Activated naive CD8-positive, alpha-beta T cell treated with anti-CD3 and anti-CD28 coated beads, Interleukin-2, amount 50 U/mL, for 24 hours (primary cell): ENCODE measurements around the gene MRPS26.

ENCODE experiments used
- ATAC-seq: fragments of 150-1000 bp; cut with Tn5 transposase; one replicate; pipeline ENCODE4 v1.10.0; 2021
- DNase-seq: peaks from one replicate; pipeline ENCODE4 v3.0.0; 2021
- H3K27ac Mint-ChIP-seq: one replicate; pipeline ENCODE4 v1.8.0; 2021; ENCODE audit warnings: mild to moderate bottlenecking, mixed read lengths
- H3K27me3 Mint-ChIP-seq: one replicate; pipeline ENCODE4 v1.8.0; 2021; ENCODE audit warnings: mixed read lengths
- H3K36me3 Mint-ChIP-seq: one replicate; pipeline ENCODE4 v1.8.0; 2021; ENCODE audit warnings: low read depth, mixed read lengths
- H3K4me1 Mint-ChIP-seq: one replicate; pipeline ENCODE4 v1.8.0; 2021; ENCODE audit warnings: mixed read lengths
- H3K4me3 Mint-ChIP-seq: one replicate; pipeline ENCODE4 v1.8.0; 2021; ENCODE audit warnings: mild to moderate bottlenecking, moderate library complexity, mixed read lengths
- H3K9me3 Mint-ChIP-seq: one replicate; pipeline ENCODE4 v1.8.0; 2021; ENCODE audit warnings: mixed read lengths

Gene MRPS26

DNA sequence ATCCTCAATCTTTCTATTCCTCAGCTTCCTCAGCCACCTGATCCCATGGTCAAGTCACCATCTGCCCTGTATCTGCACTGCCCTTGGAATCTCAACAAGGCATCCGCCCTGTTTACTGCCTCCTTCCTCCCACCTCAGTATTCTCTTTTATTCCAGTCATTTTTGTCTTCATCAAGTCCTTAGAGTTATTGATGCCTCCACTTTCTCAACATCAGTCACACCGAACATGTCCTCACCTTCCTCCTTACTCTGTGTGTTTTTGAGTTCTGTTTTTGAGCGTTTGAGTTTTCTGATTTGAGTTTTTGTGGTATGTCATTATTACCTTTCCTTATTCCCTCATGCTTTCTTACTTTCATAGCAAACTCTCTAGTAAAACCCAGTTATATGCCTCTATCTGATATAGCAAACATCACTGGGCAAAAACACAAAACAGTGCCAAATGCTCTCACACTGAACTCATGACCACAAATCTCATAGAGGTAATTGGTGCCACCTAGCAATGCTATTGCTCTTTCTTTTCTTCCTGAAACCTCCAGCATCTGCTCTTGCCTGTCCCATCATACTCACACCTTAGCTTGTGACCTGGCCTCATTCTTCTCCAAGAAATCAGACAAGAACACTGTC is 14.2 kb upstream of the MRPS26 start:
- ATAC-seq = no peak
- H3K36me3 Mint-ChIP-seq = peaks cover 21% of the 10 kb centered on the region
- no peaks in the 10 kb centered on the region for H3K4me1 Mint-ChIP-seq
- no peak overlapping the region for H3K4me3 Mint-ChIP-seq
- no peak overlapping the region for H3K27ac Mint-ChIP-seq
- no peak for DNase-seq
- no peaks in the 10 kb centered on the region for H3K9me3 Mint-ChIP-seq
- H3K27me3 Mint-ChIP-seq = no peaks in the 10 kb centered on the region

DNA sequence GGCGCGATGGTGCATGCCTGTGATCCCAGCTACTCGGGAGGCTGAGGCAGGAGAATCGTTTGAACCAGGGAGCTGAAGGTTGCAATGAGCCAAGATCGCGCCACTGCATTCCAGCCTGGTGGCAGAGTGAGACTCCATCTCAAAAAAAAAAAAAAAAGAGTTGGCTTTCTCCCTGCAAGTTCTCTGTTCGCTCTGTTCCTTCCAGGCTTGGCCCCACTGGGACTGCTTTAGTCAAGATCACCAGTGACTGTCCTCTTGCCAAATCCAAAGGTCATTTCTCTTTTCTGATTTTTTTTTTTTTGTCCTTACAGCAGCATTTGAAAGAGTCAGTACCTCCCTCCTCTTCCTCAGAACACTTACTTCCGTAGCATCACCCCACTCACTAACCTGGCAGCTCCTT is 13.2 kb upstream of the MRPS26 start:
- H3K4me3 Mint-ChIP-seq = no peak overlapping the region
- no peak for ATAC-seq
- no peaks in the 10 kb centered on the region for H3K9me3 Mint-ChIP-seq
- no peak for DNase-seq
- H3K27ac Mint-ChIP-seq = no peak overlapping the region
- H3K4me1 Mint-ChIP-seq = no peaks in the 10 kb centered on the region
- no peaks in the 10 kb centered on the region for H3K27me3 Mint-ChIP-seq
- peaks cover 16% of the 10 kb centered on the region for H3K36me3 Mint-ChIP-seq

DNA sequence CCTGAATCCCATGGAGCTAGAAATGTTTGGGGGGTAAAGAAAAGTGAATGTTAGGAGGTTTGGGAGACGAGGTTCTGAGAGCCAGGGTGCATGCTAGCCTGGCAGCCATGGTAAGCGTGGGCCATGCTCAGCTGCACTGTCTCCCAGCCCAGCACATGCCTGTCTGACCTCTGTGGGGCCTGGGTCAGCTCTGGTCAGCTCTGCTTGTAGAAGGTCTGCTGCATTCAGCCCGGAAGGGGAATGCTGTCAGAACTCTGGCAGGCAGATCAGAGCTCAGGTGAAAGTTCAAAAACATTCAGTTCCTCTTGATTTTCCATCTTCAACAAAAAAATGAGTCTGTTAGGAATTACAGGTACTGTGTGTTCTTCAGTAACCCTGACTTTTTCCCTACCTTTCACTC is 8.2 kb upstream of the MRPS26 start:
- no peak for DNase-seq
- Mint-ChIP-seq H3K4me3 (no peak overlapping the region), H3K4me1 (no peaks in the 10 kb centered on the region), H3K9me3 (no peaks in the 10 kb centered on the region), H3K36me3 (peaks cover 13% of the 10 kb centered on the region), H3K27ac (no peak overlapping the region), H3K27me3 (no peaks in the 10 kb centered on the region)
- no peak for ATAC-seq

DNA sequence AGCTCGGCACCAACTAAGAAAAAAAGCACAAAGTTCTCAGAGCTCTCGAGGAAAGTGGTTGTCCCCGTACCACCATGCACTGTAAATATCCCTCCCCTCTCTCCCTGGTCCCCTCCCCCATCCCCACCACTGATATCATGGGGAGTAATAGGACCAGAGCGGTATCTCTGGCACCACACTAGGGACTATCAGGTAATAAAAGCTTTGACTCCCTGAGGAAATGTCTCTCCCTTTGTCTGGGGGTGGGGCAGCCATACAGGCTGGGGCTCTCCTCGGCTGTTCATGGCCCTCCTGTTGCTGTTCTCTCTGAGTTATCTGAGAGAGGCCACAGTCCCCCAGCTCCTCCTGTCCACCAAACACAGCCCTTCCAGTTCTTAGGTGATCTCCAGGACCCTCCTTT is 7.4 kb upstream of the MRPS26 start:
- peaks cover 13% of the 10 kb centered on the region for H3K36me3 Mint-ChIP-seq
- H3K4me3 Mint-ChIP-seq = no peak overlapping the region
- DNase-seq = no peak
- no peaks in the 10 kb centered on the region for H3K4me1 Mint-ChIP-seq
- no peaks in the 10 kb centered on the region for H3K9me3 Mint-ChIP-seq
- H3K27ac Mint-ChIP-seq = no peak overlapping the region
- H3K27me3 Mint-ChIP-seq = no peaks in the 10 kb centered on the region
- no peak for ATAC-seq

DNA sequence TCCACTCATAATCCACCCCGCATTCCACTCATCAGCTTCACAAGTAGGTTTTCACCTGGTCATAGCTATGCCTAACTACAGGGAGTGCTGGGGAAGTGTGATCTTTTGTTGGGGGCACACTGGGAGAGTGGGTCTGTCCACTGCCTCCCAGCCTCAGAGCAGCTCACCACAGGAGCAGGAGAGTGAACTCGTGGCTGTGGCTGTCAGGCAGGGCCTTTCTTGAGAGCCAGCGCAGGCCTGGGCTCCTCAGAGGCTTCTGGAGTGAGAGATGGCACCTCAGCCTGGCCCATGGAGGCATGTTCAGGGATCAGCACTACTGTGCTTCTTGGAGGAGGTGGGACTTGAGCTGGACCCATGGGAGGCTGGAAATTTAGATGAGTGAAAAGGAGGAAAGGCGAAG is 6.4 kb upstream of the MRPS26 start:
- H3K4me3 Mint-ChIP-seq = no peak overlapping the region
- no peak for DNase-seq
- no peak overlapping the region for H3K27ac Mint-ChIP-seq
- no peaks in the 10 kb centered on the region for H3K27me3 Mint-ChIP-seq
- H3K36me3 Mint-ChIP-seq = peaks cover 13% of the 10 kb centered on the region
- H3K9me3 Mint-ChIP-seq = no peaks in the 10 kb centered on the region
- H3K4me1 Mint-ChIP-seq = no peaks in the 10 kb centered on the region
- no peak for ATAC-seq

DNA sequence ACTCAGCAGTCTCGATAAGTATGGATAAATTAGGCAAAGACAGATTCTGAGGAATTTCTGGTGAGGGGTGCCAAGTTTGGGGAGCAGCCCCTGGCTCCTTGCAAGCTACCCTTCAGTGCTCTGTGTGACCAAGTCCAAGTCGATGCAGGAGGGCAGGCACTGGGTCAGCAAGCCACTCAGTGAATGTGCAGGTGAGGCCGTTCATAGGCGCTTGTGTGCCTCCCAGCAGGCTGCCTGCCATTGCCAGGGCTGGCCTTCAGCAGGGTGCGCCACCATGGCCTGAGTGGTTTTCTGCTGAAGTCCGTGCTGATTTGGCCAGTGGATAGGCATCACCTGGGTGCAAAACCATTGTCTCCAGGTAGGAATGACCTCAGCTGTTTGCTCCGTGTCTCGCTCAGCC is 5.8 kb upstream of the MRPS26 start:
- no peak for ATAC-seq
- peaks cover 10% of the 10 kb centered on the region for H3K36me3 Mint-ChIP-seq

DNA sequence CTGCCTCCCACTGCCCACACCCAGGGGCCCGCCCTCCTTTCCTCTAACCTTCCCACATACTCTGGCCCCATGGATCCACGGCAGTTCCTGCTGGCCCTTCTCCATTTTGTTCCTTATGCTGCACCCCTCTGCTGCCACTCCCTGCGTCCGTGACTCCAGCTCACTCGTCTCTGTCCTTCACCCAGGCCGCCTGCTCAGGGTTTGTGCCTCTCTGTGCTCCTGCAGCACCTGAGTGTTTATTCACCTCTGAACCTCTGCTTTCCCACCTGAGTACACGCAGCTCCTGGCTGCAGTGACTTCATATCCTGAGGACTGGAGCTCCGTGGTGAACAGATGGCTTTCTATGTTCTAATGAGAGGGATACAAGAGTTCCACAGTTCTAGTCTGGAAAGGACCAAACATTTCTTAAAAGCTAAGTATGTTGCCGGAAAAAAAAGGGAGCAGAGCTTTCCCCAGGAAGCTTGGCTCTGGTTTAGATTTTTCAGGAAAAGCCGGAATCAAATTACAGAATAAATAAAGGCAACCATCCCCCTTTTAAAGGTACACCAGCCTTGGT is 3.9 kb upstream of the MRPS26 start:
- peaks cover 10% of the 10 kb centered on the region for H3K4me1 Mint-ChIP-seq
- no peak overlapping the region for H3K4me3 Mint-ChIP-seq
- peaks cover 10% of the 10 kb centered on the region for H3K36me3 Mint-ChIP-seq
- DNase-seq (no peak), ATAC-seq (no peak)
- H3K27me3 Mint-ChIP-seq = no peaks in the 10 kb centered on the region
- peak overlapping the region; percentile 15 for H3K27ac Mint-ChIP-seq
- H3K9me3 Mint-ChIP-seq = no peaks in the 10 kb centered on the region

More for the DNA sequence above, 5.8 kb upstream of the MRPS26 start:
- H3K27ac Mint-ChIP-seq = peak overlapping the region; percentile 4
- H3K4me1 Mint-ChIP-seq = peaks cover 3% of the 10 kb centered on the region
- H3K4me3 Mint-ChIP-seq = no peak overlapping the region
- no peaks in the 10 kb centered on the region for H3K9me3 Mint-ChIP-seq
- no peaks in the 10 kb centered on the region for H3K27me3 Mint-ChIP-seq
- no peak for DNase-seq

DNA sequence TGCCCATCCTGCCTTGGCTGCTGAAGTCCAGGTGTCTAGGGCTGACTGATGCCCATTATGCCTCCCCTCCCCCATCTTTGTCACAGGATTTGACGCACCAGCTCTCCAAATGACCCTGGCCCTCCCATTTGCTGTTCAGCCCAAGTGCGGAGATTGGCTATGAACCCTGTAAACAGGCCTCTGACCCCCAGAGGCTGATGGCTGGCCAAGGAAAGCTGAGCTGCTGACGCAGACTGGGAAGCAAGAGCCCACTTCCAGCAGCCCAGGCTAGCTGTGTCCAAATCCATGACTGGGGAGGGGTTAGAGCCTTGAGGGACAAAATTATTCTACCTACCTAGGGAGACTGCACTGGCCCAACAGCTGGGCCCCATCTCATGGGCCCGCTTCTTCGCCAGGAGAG is 3.2 kb upstream of the MRPS26 start:
- Mint-ChIP-seq H3K27me3 (no peaks in the 10 kb centered on the region), H3K4me1 (peaks cover 12% of the 10 kb centered on the region), H3K9me3 (no peaks in the 10 kb centered on the region), H3K36me3 (peaks cover 15% of the 10 kb centered on the region), H3K4me3 (no peak overlapping the region), H3K27ac (no peak overlapping the region)
- DNase-seq (no peak), ATAC-seq (no peak)

DNA sequence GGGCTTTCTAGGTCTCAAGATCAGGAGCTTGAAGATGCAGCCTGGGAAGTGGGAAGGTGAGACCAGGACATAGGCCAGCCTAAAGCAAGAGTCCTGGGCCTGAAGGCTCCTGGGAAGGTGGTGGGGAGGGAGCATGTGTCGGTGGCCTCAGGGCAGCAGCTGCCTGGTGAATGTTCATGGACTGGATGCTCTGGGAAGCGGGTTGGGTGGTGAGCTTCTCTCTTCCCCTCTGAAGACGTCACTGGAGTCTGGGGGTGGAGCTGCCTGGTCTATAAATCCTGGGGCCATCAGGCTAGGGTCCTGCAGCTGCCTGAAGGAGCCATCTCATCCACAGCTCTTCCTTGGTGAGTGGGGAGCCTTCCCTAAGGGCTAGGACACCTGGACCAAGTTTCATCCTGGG is 2.5 kb upstream of the MRPS26 start, which contains the start of gene GNRH2:
Gene GNRH2 (plus strand): TSS at position 301 of the 400 bp plus-strand sequence. CDS start 793 bp downstream, outside the sequence.
- H3K4me3 Mint-ChIP-seq = no peak within 1 kb of the TSS
- no peaks in the 10 kb centered on the region for H3K9me3 Mint-ChIP-seq
- DNase-seq (no peak), ATAC-seq (no peak)
- no peak within 1 kb of the TSS for H3K27ac Mint-ChIP-seq
- peaks cover 16% of the 10 kb centered on the region for H3K36me3 Mint-ChIP-seq
- H3K4me1 Mint-ChIP-seq = peaks cover 15% of the 10 kb centered on the region
- H3K27me3 Mint-ChIP-seq = no peaks in the 10 kb centered on the region

DNA sequence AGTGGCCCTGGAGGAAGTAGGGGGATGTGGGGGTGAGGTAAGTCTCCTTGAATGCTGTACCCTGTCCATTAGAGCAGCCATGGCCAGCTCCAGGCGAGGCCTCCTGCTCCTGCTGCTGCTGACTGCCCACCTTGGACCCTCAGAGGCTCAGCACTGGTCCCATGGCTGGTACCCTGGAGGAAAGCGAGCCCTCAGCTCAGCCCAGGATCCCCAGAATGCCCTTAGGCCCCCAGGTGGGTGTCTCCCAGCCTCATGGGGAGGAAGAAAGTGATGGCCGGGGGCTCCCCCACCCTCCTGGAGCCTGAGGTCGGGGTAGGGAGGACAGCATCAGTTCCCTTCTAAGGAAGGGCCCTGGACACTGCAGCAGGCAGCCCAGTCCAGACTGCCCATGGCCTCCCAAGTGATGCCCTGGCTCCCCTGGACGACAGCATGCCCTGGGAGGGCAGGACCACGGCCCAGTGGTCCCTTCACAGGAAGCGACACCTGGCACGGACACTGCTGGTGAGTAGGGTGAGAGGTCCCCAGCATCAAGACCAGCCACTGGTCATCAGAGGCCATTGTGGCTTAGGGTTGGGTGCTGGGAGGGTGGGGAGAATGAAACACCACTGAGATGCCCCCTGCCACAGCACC is 1.4 kb upstream of the MRPS26 start:
- ATAC-seq (no peak), DNase-seq (no peak)
- peaks cover 18% of the 10 kb centered on the region for H3K36me3 Mint-ChIP-seq
- H3K4me1 Mint-ChIP-seq = peaks cover 15% of the 10 kb centered on the region
- H3K4me3 Mint-ChIP-seq = peak overlapping the region; percentile 89
- H3K9me3 Mint-ChIP-seq = no peaks in the 10 kb centered on the region
- no peaks in the 10 kb centered on the region for H3K27me3 Mint-ChIP-seq
- H3K27ac Mint-ChIP-seq = no peak overlapping the region

DNA sequence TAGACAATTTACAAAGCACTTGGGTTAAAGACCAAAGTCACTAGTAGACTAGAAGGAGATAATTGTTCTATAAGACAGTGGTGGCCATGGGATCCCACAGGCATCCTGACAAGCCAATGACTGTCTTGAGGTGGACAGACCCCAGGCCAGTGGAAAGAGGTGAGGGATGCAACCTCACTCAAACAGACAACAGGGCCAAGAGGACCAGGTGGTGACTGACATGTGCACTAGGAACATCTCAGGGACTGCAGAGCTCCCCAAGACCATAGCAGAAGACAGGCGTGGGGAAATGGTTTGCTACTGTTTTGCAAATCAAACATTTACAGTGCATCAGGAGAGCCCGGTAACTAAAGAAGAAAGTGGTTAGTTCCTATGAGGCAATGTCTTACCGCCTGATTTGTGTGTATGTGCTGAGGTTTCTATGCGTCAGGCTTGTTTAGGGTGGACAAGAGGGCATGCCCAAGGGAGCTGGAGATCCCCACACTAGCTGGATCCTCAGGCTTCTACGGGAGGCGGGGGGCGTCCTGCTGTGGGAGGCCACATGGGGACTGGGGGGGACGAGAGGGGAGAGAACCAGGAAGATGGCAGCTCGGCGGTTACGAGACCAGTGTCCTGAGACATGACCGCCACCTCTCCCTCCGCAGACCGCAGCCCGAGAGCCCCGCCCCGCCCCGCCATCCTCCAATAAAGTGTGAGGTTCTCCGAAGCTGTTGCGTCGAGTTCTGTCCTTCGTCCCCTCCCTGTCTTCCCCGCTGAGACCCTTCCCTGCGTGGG is 623 bp upstream of the MRPS26 start:
- peak; percentile 41 for ATAC-seq
- H3K4me1 Mint-ChIP-seq = peaks cover 15% of the 10 kb centered on the region
- peak; percentile 68 for DNase-seq
- peak overlapping the region; percentile 89 for H3K4me3 Mint-ChIP-seq
- no peaks in the 10 kb centered on the region for H3K27me3 Mint-ChIP-seq
- H3K27ac Mint-ChIP-seq = peak overlapping the region; percentile 72
- H3K9me3 Mint-ChIP-seq = no peaks in the 10 kb centered on the region
- peaks cover 23% of the 10 kb centered on the region for H3K36me3 Mint-ChIP-seq

DNA sequence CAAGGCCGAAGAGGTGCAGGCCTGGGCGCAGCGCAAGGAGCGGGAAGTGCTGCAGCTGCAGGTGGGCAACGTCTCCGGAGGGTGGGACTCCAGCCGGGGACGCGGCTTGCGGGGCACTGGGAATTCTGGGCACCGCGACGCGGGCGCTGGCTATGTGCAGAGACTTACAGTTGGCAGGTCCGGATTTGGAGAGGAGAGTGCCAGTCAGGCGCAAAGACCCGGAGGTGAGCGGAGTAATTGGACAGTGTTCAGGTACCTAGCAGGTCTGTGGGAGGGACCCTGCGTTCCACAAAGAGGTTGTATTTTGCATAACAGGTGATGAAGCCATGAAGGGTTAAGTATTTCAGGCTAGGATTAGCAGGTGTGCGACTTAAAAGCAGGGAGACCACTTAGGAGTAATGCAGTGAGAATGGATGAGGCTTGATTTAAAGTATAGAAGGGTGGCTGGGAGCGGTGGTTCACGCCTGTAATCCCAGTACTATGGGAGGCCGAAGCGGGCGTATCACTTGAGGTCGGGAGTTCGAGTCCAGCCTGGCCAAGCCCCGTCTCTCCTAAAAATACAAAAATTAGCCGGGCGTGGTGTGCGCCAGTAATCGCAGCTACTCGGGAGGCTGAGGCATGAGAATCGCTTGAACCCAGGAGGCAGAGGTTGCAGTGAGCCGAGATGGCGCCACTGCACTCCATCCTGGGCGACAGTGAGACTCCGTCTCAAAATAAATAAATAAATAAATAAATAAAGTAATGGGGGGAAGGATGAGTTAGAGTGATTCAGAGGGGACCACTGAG is 1.0 kb downstream of the MRPS26 start:
- Mint-ChIP-seq H3K27ac (peak overlapping the region; percentile 73), H3K4me1 (peaks cover 19% of the 10 kb centered on the region), H3K36me3 (peaks cover 24% of the 10 kb centered on the region), H3K9me3 (no peaks in the 10 kb centered on the region), H3K27me3 (no peaks in the 10 kb centered on the region), H3K4me3 (peak overlapping the region; percentile 89)
- ATAC-seq (peak; percentile 4), DNase-seq (no peak)

DNA sequence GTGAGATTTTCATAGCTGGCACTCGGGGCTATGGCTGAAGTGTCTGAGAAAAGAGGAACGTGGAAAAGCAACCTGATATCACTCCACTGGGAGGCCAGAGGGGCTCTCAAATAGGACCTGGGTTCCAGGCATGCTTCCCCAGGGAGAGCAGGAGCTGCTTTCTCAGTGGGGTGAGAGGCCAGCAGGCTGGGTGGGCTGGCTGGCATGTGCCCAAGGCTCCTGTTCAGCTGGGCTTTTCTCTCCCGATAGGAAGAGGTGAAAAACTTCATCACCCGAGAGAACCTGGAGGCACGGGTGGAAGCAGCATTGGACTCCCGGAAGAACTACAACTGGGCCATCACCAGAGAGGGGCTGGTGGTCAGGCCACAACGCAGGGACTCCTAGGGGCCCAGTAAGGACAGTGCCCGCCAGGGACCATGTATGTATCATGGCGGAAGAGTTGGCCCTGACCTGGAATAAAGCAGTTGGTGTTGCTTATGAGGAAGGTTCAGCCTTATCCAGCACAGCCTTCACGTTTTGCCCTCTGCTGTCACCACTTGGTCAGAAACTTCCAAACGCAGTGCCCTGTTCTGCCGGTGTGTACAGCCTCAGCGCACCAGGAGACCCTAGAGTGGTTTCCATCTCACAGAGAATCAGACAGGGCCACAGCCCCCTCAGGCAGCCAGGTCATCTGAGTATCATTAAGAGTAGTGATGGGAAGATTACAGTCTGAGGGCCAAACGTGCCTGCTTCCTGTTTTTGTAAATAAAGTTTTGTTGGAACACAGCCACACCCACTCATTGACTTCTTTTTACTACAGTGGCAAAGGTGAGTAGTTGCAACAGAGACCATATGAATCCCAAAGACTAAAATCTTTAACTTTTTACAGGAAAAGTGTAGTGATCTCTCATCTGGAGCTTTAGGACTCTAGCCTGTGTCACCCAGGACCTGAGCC is 1.9 kb downstream of the MRPS26 start:
- H3K36me3 Mint-ChIP-seq = peaks cover 24% of the 10 kb centered on the region
- H3K9me3 Mint-ChIP-seq = no peaks in the 10 kb centered on the region
- H3K27me3 Mint-ChIP-seq = no peaks in the 10 kb centered on the region
- H3K4me3 Mint-ChIP-seq = peak overlapping the region; percentile 89
- peaks cover 19% of the 10 kb centered on the region for H3K4me1 Mint-ChIP-seq
- H3K27ac Mint-ChIP-seq = no peak overlapping the region
- no peak for DNase-seq
- ATAC-seq = no peak
